Measurements from ENCODE around the gene PHKB.

PHKB gene

GRCh38 chr16:47574091-47575054 lies 113.2 kb downstream of the PHKB start:
- DNase-seq, result no peak

GRCh38 chr16:47577029-47577428 lies 115.9 kb downstream of the PHKB start:
- no peak for DNase-seq

GRCh38 chr16:47578033-47578432 lies 116.9 kb downstream of the PHKB start:
- DNase-seq, result no peak

- no peak for DNase-seq
Measured at GRCh38 chr16:47578573-47578972, 117.4 kb downstream of the PHKB start.

GRCh38 chr16:47581114-47581513 lies 120.0 kb downstream of the PHKB start:
- DNase-seq, result peak in 1 of 2 experiments; percentile 10

- no peak for DNase-seq
Measured at GRCh38 chr16:47584464-47585225, 123.5 kb downstream of the PHKB start.

GRCh38 chr16:47586121-47586520 lies 125.0 kb downstream of the PHKB start:
- no peak for DNase-seq

- no peak for DNase-seq
Measured at GRCh38 chr16:47590472-47590871, 129.3 kb downstream of the PHKB start.

- DNase-seq, result no peak
Measured at GRCh38 chr16:47592232-47592631, 131.1 kb downstream of the PHKB start.

GRCh38 chr16:47599512-47599911 lies 138.4 kb downstream of the PHKB start:
- DNase-seq, result no peak

GRCh38 chr16:47600376-47600775 lies 139.2 kb downstream of the PHKB start:
- no peak for DNase-seq

GRCh38 chr16:47604306-47604705 lies 143.2 kb downstream of the PHKB start:
- no peak for DNase-seq

- no peak for DNase-seq
Measured at GRCh38 chr16:47611042-47611441, 149.9 kb downstream of the PHKB start.

- no peak for DNase-seq
Measured at GRCh38 chr16:47611848-47612493, 150.8 kb downstream of the PHKB start.

- DNase-seq, result no peak
Measured at GRCh38 chr16:47612711-47613110, 151.6 kb downstream of the PHKB start.

- no peak for DNase-seq
Measured at GRCh38 chr16:47613251-47613650, 152.1 kb downstream of the PHKB start.

GRCh38 chr16:47617732-47618131 lies 156.6 kb downstream of the PHKB start:
- no peak for DNase-seq

- no peak for DNase-seq
Measured at GRCh38 chr16:47622451-47623176, 161.5 kb downstream of the PHKB start.

- no peak for DNase-seq
Measured at GRCh38 chr16:47624563-47624962, 163.4 kb downstream of the PHKB start.

- DNase-seq, result no peak
Measured at GRCh38 chr16:47625115-47625567, 164.0 kb downstream of the PHKB start.

GRCh38 chr16:47626246-47626645 lies 165.1 kb downstream of the PHKB start:
- DNase-seq, result no peak

GRCh38 chr16:47627085-47627639 lies 166.0 kb downstream of the PHKB start:
- DNase-seq, result no peak
